ENCODE measurements around the gene SLC17A7. TPM values are rescaled to one million over a fixed set of nuclear protein-coding genes. Genes with fewer than 3 reads are reported as not detected.

Gene SLC17A7
- total RNA-seq (0.33 TPM in 1 of 2 replicates, not detected in the other), polyA plus RNA-seq (0.06 and 0.08 TPM in 2 replicates), polyA minus RNA-seq (ENCODE audit: low replicate concordance) (1.0 TPM in 1 of 2 replicates, not detected in the other)
- 0.10 TPM in 1 of 2 replicates, not detected in the other for polyA plus RNA-seq (2012)

DNA sequence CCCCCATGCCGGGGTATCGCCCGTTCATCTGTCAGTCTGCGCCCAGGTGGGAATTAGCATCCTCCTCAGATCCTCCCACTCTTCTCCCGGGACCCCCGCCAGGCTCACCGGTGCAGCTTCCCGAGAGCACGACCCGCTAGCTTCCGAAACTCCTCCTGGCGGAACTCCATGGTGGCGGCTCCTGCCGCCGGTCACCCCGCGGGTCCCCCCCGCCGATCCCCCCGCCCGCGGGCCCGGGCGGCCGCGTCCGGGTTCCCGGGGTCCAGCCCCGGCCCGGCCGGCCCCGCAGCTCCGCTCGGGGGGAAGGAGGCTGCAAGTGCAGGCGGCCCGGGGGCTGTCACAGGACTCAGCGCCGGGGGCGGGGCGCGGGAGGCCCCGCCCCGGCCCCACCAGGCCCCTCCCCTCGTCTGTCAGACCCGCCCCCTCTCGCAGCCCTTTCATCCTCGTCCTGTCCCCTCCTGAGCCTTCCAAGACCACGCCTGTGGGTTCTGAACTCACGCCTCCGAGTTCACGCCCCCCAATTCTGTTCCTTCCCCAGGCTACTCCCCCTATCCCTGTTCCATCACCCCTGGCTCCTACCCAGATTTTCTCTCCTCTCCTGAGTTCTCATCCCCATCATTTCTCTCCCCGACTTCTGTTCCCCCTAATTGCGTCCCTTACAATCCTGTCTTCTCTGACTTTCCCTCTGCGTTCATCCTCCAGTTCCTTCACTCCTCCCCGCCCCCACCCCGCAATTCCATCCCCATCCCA lies at the start of gene SLC17A7:
TSS of gene SLC17A7 (minus strand) at position 318 of the 750 bp plus-strand sequence. CDS start at position 170, 148 bp downstream.
- H3K4me2 ChIP-seq (ENCODE audit: extremely low read depth, insufficient read depth, low read length) = peak within 1 kb of the TSS; percentile 13
- no peaks in the 10 kb centered on the region for H4K20me1 ChIP-seq (ENCODE audit: control insufficient read depth, extremely low read depth, insufficient read depth, low read length)
- no peak within 1 kb of the TSS for H3K27ac ChIP-seq (ENCODE audit: insufficient read depth, low read length)
- no peaks in the 10 kb centered on the region for H3K4me1 ChIP-seq (ENCODE audit: control insufficient read depth, extremely low read depth, insufficient read depth, low read length)
- no peaks in the 10 kb centered on the region for H3K36me3 ChIP-seq (ENCODE audit: control insufficient read depth, insufficient read depth, low read length)
- H3K79me2 ChIP-seq (ENCODE audit: control insufficient read depth, insufficient read depth, low read length) = no peaks in the 10 kb centered on the region
- H3K9ac ChIP-seq (ENCODE audit: insufficient read depth, low read length) = no peak within 1 kb of the TSS
- no peak for DNase-seq (ENCODE audit: low read depth in 2 of 2)
- TF ChIP-seq EZH2 (IDR thresholded peaks at IDR 0.05; ENCODE audit: low read length, missing control alignments) (peak; percentile 67), CTCF (conservative IDR thresholded peaks at IDR 0.05 in 1 of 2, IDR thresholded peaks at IDR 0.05 in 1 of 2; ENCODE audit: low read depth in 1 of 2, low read length in 2 of 2) (no peak)
- H3K4me3 ChIP-seq (replicated peaks in 1 of 4; ENCODE audit: control extremely low read depth in 1 of 4, insufficient read depth in 1 of 4, low read depth in 3 of 4, low read length in 4 of 4) = no peak within 1 kb of the TSS
- H3K9me3 ChIP-seq (ENCODE audit: control insufficient read depth, insufficient read depth, low read depth, low read length) = no peaks in the 10 kb centered on the region
- H2AFZ ChIP-seq (ENCODE audit: low read length) = no peak within 1 kb of the TSS
- H3K27me3 ChIP-seq (ENCODE audit: control insufficient read depth, insufficient read depth, low read length) = peaks cover 49% of the 10 kb centered on the region

DNA sequence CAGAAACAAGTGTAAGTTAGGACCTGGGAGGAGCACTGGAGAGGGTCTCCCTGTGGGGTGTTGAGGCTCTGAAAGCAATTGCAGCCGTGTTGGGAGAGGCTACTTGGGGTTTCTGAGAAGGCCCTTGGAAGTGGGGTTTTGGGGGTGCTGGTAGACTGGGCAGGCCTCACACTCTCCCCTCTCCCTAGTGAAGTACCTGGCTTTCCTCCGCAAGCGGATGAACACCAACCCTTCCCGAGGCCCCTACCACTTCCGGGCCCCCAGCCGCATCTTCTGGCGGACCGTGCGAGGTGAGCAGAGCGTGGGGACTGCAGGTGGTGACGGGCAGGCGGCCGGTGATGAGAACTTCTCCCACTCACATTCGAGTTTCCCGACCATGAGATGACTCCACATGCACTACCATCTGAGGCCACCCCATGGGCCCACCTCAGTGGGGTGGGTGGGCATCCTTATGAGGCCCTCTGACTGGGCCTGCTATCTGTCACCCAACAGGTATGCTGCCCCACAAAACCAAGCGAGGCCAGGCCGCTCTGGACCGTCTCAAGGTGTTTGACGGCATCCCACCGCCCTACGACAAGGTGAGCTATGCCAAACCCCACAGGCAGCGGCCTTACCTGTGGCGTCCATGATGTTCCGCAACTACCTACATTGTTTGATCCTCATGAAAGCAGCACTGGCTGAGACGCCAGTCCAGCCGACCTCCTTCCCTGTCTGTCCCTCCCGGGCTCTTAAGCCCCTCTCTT lies 49.1 kb upstream of the SLC17A7 start:
- Histone ChIP-seq H3K9me3 (ENCODE audit: control insufficient read depth, insufficient read depth, low read depth, low read length) (no peaks in the 10 kb centered on the region), H3K4me1 (ENCODE audit: control insufficient read depth, extremely low read depth, insufficient read depth, low read length) (peaks cover 10% of the 10 kb centered on the region), H4K20me1 (ENCODE audit: control insufficient read depth, extremely low read depth, insufficient read depth, low read length) (peaks cover 4% of the 10 kb centered on the region), H3K36me3 (ENCODE audit: control insufficient read depth, insufficient read depth, low read length) (peaks cover 27% of the 10 kb centered on the region), H3K9ac (ENCODE audit: insufficient read depth, low read length) (no peak overlapping the region), H3K79me2 (ENCODE audit: control insufficient read depth, insufficient read depth, low read length) (peaks cover 40% of the 10 kb centered on the region), H3K27ac (ENCODE audit: insufficient read depth, low read length) (peak overlapping the region; percentile 90), H3K4me3 (replicated peaks in 1 of 4; ENCODE audit: control extremely low read depth in 1 of 4, insufficient read depth in 1 of 4, low read depth in 3 of 4, low read length in 4 of 4) (peak overlapping the region; percentile 77 to 95 (median 85)), H3K27me3 (ENCODE audit: control insufficient read depth, insufficient read depth, low read length) (no peaks in the 10 kb centered on the region), H2AFZ (ENCODE audit: low read length) (no peak overlapping the region), H3K4me2 (ENCODE audit: extremely low read depth, insufficient read depth, low read length) (peak overlapping the region; percentile 86)
- no peak for DNase-seq (ENCODE audit: low read depth in 2 of 2)
- no peak for TF ChIP-seq EZH2 (IDR thresholded peaks at IDR 0.05; ENCODE audit: low read length, missing control alignments)
- TF ChIP-seq CTCF (conservative IDR thresholded peaks at IDR 0.05 in 1 of 2, IDR thresholded peaks at IDR 0.05 in 1 of 2; ENCODE audit: low read depth in 1 of 2, low read length in 2 of 2) = no peak

- no peak for DNase-seq (ENCODE audit: low read depth in 2 of 2)
- Histone ChIP-seq H3K36me3 (ENCODE audit: control insufficient read depth, insufficient read depth, low read length) (peaks cover 27% of the 10 kb centered on the region), H3K9me3 (ENCODE audit: control insufficient read depth, insufficient read depth, low read depth, low read length) (no peaks in the 10 kb centered on the region), H3K4me2 (ENCODE audit: extremely low read depth, insufficient read depth, low read length) (peak overlapping the region; percentile 86), H3K9ac (ENCODE audit: insufficient read depth, low read length) (peak overlapping the region; percentile 32), H3K4me3 (replicated peaks in 1 of 4; ENCODE audit: control extremely low read depth in 1 of 4, insufficient read depth in 1 of 4, low read depth in 3 of 4, low read length in 4 of 4) (peak overlapping the region; percentile 77 to 95 (median 85)), H3K27ac (ENCODE audit: insufficient read depth, low read length) (peak overlapping the region; percentile 90), H4K20me1 (ENCODE audit: control insufficient read depth, extremely low read depth, insufficient read depth, low read length) (peaks cover 4% of the 10 kb centered on the region), H3K27me3 (ENCODE audit: control insufficient read depth, insufficient read depth, low read length) (no peaks in the 10 kb centered on the region), H2AFZ (ENCODE audit: low read length) (no peak overlapping the region), H3K4me1 (ENCODE audit: control insufficient read depth, extremely low read depth, insufficient read depth, low read length) (peaks cover 10% of the 10 kb centered on the region), H3K79me2 (ENCODE audit: control insufficient read depth, insufficient read depth, low read length) (peaks cover 40% of the 10 kb centered on the region)
- TF ChIP-seq CTCF (conservative IDR thresholded peaks at IDR 0.05 in 1 of 2, IDR thresholded peaks at IDR 0.05 in 1 of 2; ENCODE audit: low read depth in 1 of 2, low read length in 2 of 2) (no peak), EZH2 (IDR thresholded peaks at IDR 0.05; ENCODE audit: low read length, missing control alignments) (no peak)
Measured at GRCh38 chr19:49489601-49490167, 48.4 kb upstream of the SLC17A7 start.

Measured in fibroblast of lung (primary cell).